Prostate gland (tissue), 2 donors: Measurements from ENCODE around the gene TPST2.
A peak's percentile ranks its signal among the peaks of the same experiment; 100 is the strongest.

ENCODE experiments used
- POLR2AphosphoS5 ChIP-seq: sonication (generic); formaldehyde crosslinking; IDR thresholded peaks from one replicate; pipeline ENCODE4 v1.6.1; 2017; ENCODE audit warnings: antibody characterized with exemption
- TF ChIP-seq, protein P1 (sequence below), 4 experiments: fragments of 200-600 bp in 2 of 4; fragments of 450-650 bp in 2 of 4; sonication (generic) in 2 of 4; IDR thresholded peaks; 1 replicate in 3 of 4; 2 replicates in 1 of 4; pipeline ENCODE4 v1.5.1; 2016 to 2019; ENCODE audit warnings: antibody characterized with exemption in 4 of 4, mild to moderate bottlenecking in 2 of 4, moderate library complexity in 2 of 4

DNA sequence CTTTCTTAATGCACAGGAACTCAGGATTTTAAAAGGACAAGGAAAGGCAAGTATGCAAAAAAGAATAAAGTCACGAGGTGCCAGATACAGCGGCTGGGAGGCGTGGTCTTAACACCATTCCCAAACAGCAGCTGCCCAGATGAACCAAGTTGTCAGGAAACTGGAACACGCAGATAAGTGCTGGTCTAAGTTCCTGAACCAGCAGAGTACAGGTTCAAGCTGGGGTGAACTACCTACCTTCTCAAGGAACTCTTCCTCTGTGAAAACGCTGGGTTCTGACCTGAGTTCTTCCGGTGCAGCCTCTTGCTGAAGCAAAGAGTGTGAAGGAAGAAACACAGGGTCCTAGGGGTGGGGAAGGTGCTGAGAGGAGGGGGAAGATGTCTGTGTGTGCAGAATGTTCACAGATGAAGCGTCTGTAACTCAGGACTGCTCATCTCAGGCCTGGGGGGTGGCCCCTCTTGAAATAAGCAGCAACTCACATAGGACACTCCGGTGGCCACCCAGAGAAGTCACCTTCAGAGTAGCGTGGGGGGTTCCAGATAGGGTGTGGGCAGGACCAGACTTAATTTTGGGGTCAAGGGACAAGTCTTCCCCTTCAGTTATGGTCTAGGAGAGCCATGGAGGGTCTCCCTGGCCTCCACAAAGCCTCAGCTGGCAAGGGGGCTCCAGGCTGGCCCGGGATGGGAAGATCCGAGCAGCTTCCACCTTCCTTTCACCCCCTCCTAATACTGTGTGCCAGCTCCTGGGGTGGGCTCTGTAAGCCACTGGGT lies 3.2 kb downstream of the TPST2 start:
- TF ChIP-seq POLR2AphosphoS5 = peak; percentile 8
- TF ChIP-seq, protein P1, sequence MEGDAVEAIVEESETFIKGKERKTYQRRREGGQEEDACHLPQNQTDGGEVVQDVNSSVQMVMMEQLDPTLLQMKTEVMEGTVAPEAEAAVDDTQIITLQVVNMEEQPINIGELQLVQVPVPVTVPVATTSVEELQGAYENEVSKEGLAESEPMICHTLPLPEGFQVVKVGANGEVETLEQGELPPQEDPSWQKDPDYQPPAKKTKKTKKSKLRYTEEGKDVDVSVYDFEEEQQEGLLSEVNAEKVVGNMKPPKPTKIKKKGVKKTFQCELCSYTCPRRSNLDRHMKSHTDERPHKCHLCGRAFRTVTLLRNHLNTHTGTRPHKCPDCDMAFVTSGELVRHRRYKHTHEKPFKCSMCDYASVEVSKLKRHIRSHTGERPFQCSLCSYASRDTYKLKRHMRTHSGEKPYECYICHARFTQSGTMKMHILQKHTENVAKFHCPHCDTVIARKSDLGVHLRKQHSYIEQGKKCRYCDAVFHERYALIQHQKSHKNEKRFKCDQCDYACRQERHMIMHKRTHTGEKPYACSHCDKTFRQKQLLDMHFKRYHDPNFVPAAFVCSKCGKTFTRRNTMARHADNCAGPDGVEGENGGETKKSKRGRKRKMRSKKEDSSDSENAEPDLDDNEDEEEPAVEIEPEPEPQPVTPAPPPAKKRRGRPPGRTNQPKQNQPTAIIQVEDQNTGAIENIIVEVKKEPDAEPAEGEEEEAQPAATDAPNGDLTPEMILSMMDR (IDR thresholded peaks at IDR 0.05) = no peak
